ENCODE data around the gene MRPS16.

The MRPS16 gene

GRCh38 chr10:73239908-73240307 lies 12.5 kb downstream of the MRPS16 start:
- TF ChIP-seq GABPA (IDR thresholded peaks at IDR 0.05; ENCODE audit: low read depth) (no peak), POLR2AphosphoS5 (IDR thresholded peaks at IDR 0.05; ENCODE audit: low read depth) (no peak), REST (IDR thresholded peaks at IDR 0.05; ENCODE audit: insufficient replicate concordance, low read depth) (no peak), SPI1 (IDR thresholded peaks at IDR 0.05; ENCODE audit: borderline replicate concordance, low read depth) (no peak)
- TF ChIP-seq, protein P1, sequence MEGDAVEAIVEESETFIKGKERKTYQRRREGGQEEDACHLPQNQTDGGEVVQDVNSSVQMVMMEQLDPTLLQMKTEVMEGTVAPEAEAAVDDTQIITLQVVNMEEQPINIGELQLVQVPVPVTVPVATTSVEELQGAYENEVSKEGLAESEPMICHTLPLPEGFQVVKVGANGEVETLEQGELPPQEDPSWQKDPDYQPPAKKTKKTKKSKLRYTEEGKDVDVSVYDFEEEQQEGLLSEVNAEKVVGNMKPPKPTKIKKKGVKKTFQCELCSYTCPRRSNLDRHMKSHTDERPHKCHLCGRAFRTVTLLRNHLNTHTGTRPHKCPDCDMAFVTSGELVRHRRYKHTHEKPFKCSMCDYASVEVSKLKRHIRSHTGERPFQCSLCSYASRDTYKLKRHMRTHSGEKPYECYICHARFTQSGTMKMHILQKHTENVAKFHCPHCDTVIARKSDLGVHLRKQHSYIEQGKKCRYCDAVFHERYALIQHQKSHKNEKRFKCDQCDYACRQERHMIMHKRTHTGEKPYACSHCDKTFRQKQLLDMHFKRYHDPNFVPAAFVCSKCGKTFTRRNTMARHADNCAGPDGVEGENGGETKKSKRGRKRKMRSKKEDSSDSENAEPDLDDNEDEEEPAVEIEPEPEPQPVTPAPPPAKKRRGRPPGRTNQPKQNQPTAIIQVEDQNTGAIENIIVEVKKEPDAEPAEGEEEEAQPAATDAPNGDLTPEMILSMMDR (IDR thresholded peaks at IDR 0.05; ENCODE audit: insufficient read depth, low read length) = no peak

GRCh38 chr10:73238990-73239566 lies 13.4 kb downstream of the MRPS16 start:
- no peak for DNase-seq (ENCODE audit: low read depth in 1 of 2, low spot score in 1 of 2)
- TF ChIP-seq GABPA (IDR thresholded peaks at IDR 0.05; ENCODE audit: low read depth) (no peak), REST (IDR thresholded peaks at IDR 0.05; ENCODE audit: insufficient replicate concordance, low read depth) (no peak), POLR2AphosphoS5 (IDR thresholded peaks at IDR 0.05; ENCODE audit: low read depth) (no peak), SPI1 (IDR thresholded peaks at IDR 0.05; ENCODE audit: borderline replicate concordance, low read depth) (no peak)
- TF ChIP-seq, protein P1 (IDR thresholded peaks at IDR 0.05; ENCODE audit: insufficient read depth, low read length) = no peak
- Histone ChIP-seq H3K4me3 (replicated peaks; ENCODE audit: insufficient read depth, low read length) (no peak overlapping the region), H3K27ac (replicated peaks) (no peak overlapping the region), H3K27me3 (ENCODE audit: insufficient read depth, poor library complexity, severe bottlenecking) (no peaks in the 10 kb centered on the region)

More at GRCh38 chr10:73239908-73240307, 12.5 kb downstream of the MRPS16 start:
- no peak for DNase-seq (ENCODE audit: low read depth in 1 of 2, low spot score in 1 of 2)
- no peaks in the 10 kb centered on the region for H3K27me3 ChIP-seq (ENCODE audit: insufficient read depth, poor library complexity, severe bottlenecking)
- no peak overlapping the region for H3K27ac ChIP-seq (replicated peaks)
- H3K4me3 ChIP-seq (replicated peaks; ENCODE audit: insufficient read depth, low read length) = no peak overlapping the region

DNA sequence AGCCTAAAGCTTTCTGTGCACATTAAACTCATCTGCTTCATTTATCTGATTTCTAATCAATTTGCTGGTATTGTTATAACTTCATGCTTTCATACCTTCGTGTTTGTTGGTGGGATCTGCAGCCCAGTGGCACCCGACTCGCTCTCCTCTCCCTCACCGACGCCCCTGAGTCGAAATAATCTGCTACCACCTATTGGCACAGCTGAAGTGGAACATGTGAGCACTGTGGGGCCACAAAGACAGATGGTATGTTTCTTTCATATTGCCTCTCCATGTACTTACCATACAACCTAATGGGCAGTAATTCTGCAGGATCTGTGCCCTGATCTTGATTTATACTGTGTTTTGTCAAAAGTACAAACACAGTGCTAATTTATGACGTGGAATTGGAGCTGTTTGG lies 17.7 kb downstream of the MRPS16 start:
- no peak overlapping the region for H3K27ac ChIP-seq (replicated peaks)
- TF ChIP-seq POLR2AphosphoS5 (IDR thresholded peaks at IDR 0.05; ENCODE audit: low read depth) (no peak), REST (IDR thresholded peaks at IDR 0.05; ENCODE audit: insufficient replicate concordance, low read depth) (no peak), GABPA (IDR thresholded peaks at IDR 0.05; ENCODE audit: low read depth) (no peak), SPI1 (IDR thresholded peaks at IDR 0.05; ENCODE audit: borderline replicate concordance, low read depth) (no peak)
- TF ChIP-seq, protein P1 (IDR thresholded peaks at IDR 0.05; ENCODE audit: insufficient read depth, low read length) = no peak
- DNase-seq (ENCODE audit: low read depth in 1 of 2, low spot score in 1 of 2) = no peak
- H3K4me3 ChIP-seq (replicated peaks; ENCODE audit: insufficient read depth, low read length) = no peak overlapping the region
- no peaks in the 10 kb centered on the region for H3K27me3 ChIP-seq (ENCODE audit: insufficient read depth, poor library complexity, severe bottlenecking)

Data from HL-60 (cell line).